ENCODE measurements around the gene S100PBP.

- TF ChIP-seq CTCF (conservative IDR thresholded peaks at IDR 0.05 in 1 of 2, IDR thresholded peaks at IDR 0.05 in 1 of 2; ENCODE audit: low read depth in 1 of 2, low read length in 2 of 2) (no peak), EZH2 (IDR thresholded peaks at IDR 0.05; ENCODE audit: low read length, missing control alignments) (no peak)
These were observed 32.6 kb upstream of the S100PBP start for GRCh38 chr1:32784817-32785216.
